Common myeloid progenitor, CD34-positive (primary cell): Measurements from ENCODE around the gene POLR1A.

ENCODE experiments used
- CTCF ChIA-PET: fragments of 350-600 bp; sonication (Branson Sonifier 250); formaldehyde crosslinking; loops from one replicate; lab custom pipeline; 2021; ENCODE audit warnings: antibody characterized with exemption; lab: Charles Lee
- POLR2A ChIA-PET: fragments of 350-600 bp; sonication (Branson Sonifier 250); formaldehyde crosslinking; loops from one replicate; lab custom pipeline; 2021; ENCODE audit warnings: antibody characterized with exemption; lab: Charles Lee
- DNase-seq, 3 donors: peaks; one replicate each; pipeline versions ENCODE4 v3.0.0 to v3.0.0-alpha.2; 2013
- H3K27ac ChIP-seq, 2 experiments: 1 replicate in 1 of 2; 2 replicates in 1 of 2; pipeline ENCODE4 v1.7.0; 2013; ENCODE audit warnings: inconsistent platforms in 2 of 2, low read length in 2 of 2, mild to moderate bottlenecking in 2 of 2, low read depth in 1 of 2, moderate library complexity in 1 of 2; ENCODE audit not compliant: severe bottlenecking in 2 of 2, insufficient read depth in 1 of 2, poor library complexity in 1 of 2
- H3K27me3 ChIP-seq, 5 experiments: replicated peaks in 2 of 5; 1 replicate in 3 of 5; 2 replicates in 2 of 5; pipeline versions ENCODE4 v1.6.1 to v1.7.0; 2013; ENCODE audit warnings: low read length in 4 of 5, mild to moderate bottlenecking in 2 of 5, moderate library complexity in 2 of 5, inconsistent platforms in 1 of 5; ENCODE audit not compliant: insufficient read depth in 5 of 5, control insufficient read depth in 4 of 5
- H3K36me3 ChIP-seq, 4 experiments: 1 replicate in 2 of 4; 2 replicates in 2 of 4; pipeline versions ENCODE4 v1.6.1 to v1.7.0; 2013; ENCODE audit warnings: low read length in 3 of 4, control low read depth in 1 of 4, mild to moderate bottlenecking in 1 of 4; ENCODE audit not compliant: control insufficient read depth in 4 of 4, insufficient read depth in 4 of 4
- H3K4me1 ChIP-seq, 4 experiments: 1 replicate in 3 of 4; 2 replicates in 1 of 4; pipeline versions ENCODE4 v1.6.1 to v1.7.1; 2013; ENCODE audit warnings: low read length in 3 of 4, mild to moderate bottlenecking in 3 of 4, control low read depth in 1 of 4, inconsistent platforms in 1 of 4, moderate library complexity in 1 of 4; ENCODE audit not compliant: control insufficient read depth in 4 of 4, insufficient read depth in 4 of 4; ENCODE audit errors: control extremely low read depth in 1 of 4
- H3K4me3 ChIP-seq, 7 experiments: 1 replicate in 4 of 7; 2 replicates in 3 of 7; pipeline versions ENCODE4 v1.5.1 to v1.7.0; 2013; ENCODE audit warnings: mild to moderate bottlenecking in 7 of 7, low read length in 6 of 7, moderate library complexity in 6 of 7, inconsistent platforms in 2 of 7, low read depth in 2 of 7, control low read depth in 1 of 7; ENCODE audit not compliant: insufficient read depth in 4 of 7, control insufficient read depth in 1 of 7; ENCODE audit errors: extremely low read depth in 1 of 7
- H3K9me3 ChIP-seq, 5 experiments: 1 replicate in 4 of 5; 2 replicates in 1 of 5; pipeline versions ENCODE4 v1.6.1 to v1.7.1; 2013; ENCODE audit warnings: low read length in 4 of 5, mild to moderate bottlenecking in 2 of 5, inconsistent platforms in 1 of 5, low read depth in 1 of 5, moderate library complexity in 1 of 5; ENCODE audit not compliant: control insufficient read depth in 4 of 5, insufficient read depth in 2 of 5; ENCODE audit errors: control extremely low read depth in 1 of 5
- WGBS: methylation state at CpG from one replicate; pipeline ENCODE4 v1.1.5; 2013; ENCODE audit not compliant: insufficient coverage; 5-methylcytosine and 5-hydroxymethylcytosine counted together

The POLR1A gene

DNA sequence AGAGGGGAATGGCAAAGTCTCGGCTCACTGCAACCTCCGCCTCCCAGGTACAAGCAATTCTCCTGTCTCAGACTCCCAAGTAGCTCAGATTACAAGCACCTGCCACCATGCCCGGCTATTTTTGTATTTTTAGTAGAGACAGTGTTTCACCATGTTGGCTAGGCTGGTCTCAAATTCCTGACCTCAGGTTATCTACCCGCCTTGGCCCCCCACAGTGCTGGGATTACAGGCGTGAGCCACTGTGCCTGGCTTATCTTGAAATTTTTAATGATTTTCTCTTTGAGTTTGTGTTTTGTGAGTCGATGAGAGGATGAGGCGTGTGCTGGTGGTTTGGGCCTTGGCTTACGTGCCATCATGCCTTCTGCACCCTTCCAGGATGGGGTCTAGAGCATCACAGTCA lies 115.6 kb downstream of the POLR1A start:
- WGBS = 97% methylated on average over 6 of the region's 8 CpGs
- Histone ChIP-seq H3K27ac (no peak overlapping the region), H3K9me3 (no peaks in the 10 kb centered on the region), H3K4me3 (no peak overlapping the region), H3K4me1 (peaks cover 9 to 36% (median 22%) of the 10 kb centered on the region in 4 experiments), H3K36me3 (no peaks in the 10 kb centered on the region), H3K27me3 (no peaks in the 10 kb centered on the region)
- ChIA-PET POLR2A (no interaction called here), CTCF (no interaction called here)
- DNase-seq = no peak

DNA sequence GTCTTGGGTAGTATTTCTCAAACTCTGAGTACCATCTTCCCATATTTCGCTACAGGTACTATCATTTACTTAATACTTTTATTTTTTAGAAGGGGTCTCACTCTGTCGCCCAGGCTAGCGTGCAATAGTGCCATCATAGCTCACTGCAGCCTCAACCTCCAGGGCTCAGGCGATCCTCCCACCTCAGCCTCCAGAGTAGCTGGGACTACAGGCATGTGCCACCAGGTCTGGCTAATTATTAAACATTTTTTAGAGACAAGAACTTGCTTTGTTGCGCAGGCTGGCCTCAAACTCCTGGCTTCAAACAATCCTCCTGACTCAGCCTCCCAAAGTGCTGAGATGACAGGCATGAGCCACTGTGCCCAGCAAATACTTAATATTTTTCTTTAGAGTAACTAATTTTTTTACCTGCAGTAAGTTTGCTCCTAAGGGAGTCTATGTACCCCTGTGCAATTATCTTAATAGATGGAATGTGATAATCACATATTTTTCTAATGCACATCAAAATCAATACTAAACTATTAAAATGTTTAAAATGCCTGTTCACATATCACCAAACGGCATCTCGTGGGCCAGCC lies 116.3 kb downstream of the POLR1A start:
- DNase-seq = no peak
- Histone ChIP-seq H3K4me3 (no peak overlapping the region), H3K36me3 (no peaks in the 10 kb centered on the region), H3K27ac (no peak overlapping the region), H3K4me1 (peaks cover 3 to 29% (median 15%) of the 10 kb centered on the region in 4 experiments), H3K9me3 (no peaks in the 10 kb centered on the region), H3K27me3 (no peaks in the 10 kb centered on the region)
- 87% methylated on average over 7 of the region's 7 CpGs for WGBS
- ChIA-PET POLR2A (no interaction called here), CTCF (interaction anchor here (0.8 kb wide), 1 partner anchor 11 kb away, joined by 4 read pairs; no protein-coding TSS in a partner anchor)

DNA sequence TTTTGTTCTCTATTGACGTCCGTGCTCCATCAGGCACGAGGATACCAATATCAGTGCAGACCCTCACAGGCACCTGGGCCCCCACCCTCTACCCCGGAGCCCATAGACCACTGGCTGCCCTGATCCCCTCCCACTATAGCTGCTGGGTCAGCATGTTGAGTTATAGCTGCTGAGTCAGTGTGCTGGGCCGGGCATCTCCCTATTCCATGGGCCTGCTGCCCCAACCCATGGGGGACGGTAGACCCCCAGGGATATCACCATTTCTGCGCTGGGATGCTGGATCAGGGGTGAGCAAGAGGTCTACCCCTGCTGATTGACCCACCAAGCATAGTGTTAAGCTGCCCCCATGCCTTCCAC lies 116.8 kb downstream of the POLR1A start:
- ChIA-PET POLR2A (no interaction called here), CTCF (interaction anchor here (0.8 kb wide), 1 partner anchor 11 kb away, joined by 4 read pairs; no protein-coding TSS in a partner anchor)
- 70% methylated on average over 6 of the region's 7 CpGs for WGBS
- Histone ChIP-seq H3K4me3 (no peak overlapping the region), H3K9me3 (no peaks in the 10 kb centered on the region), H3K27me3 (no peaks in the 10 kb centered on the region), H3K4me1 (peaks cover 0 to 25% (median 11%) of the 10 kb centered on the region in 4 experiments), H3K27ac (no peak overlapping the region), H3K36me3 (no peaks in the 10 kb centered on the region)
- DNase-seq = no peak

DNA sequence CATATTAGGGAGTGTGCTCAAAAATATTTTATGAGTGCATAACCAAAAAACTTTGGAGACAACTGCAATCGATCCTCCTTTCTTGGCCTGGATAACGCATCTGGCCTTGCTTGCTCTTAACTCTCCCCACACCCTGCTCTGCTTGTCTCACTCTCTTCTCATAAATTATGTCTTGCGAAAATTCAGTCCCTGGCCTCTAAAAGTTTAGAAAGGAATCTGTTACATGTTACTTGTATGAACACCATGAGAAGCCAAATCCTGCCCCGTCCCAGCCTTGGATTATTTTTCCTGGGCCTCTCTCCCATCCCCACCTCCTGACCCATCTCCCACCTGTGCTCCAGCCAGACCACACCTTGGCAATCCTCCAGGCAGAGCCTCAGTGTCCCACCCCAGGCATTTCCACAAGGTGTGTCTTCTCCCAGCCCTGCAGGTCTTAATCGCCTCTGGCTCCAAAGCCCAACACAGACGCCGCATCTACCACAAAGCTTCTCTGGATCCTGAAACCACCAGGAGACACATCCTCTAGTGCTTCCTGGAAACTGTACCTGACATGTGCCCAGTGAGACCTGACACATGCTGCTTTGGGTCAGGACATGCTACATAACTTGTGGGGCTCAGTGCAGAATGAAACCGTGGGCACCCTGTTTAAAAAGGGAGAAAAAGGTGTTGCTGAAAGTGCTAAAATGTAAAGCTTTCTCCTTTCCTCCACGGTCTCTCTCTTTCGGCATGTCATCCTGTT lies 117.3 kb downstream of the POLR1A start:
- 64% methylated on average over 9 of the region's 10 CpGs for WGBS
- H3K4me3 ChIP-seq = no peak overlapping the region
- H3K9me3 ChIP-seq = no peaks in the 10 kb centered on the region
- H3K27me3 ChIP-seq = no peaks in the 10 kb centered on the region
- no peak for DNase-seq
- peaks cover 0 to 20% (median 8%) of the 10 kb centered on the region in 4 experiments for H3K4me1 ChIP-seq
- no peaks in the 10 kb centered on the region for H3K36me3 ChIP-seq
- H3K27ac ChIP-seq = no peak overlapping the region
- ChIA-PET POLR2A (no interaction called here), CTCF (no interaction called here)

DNA sequence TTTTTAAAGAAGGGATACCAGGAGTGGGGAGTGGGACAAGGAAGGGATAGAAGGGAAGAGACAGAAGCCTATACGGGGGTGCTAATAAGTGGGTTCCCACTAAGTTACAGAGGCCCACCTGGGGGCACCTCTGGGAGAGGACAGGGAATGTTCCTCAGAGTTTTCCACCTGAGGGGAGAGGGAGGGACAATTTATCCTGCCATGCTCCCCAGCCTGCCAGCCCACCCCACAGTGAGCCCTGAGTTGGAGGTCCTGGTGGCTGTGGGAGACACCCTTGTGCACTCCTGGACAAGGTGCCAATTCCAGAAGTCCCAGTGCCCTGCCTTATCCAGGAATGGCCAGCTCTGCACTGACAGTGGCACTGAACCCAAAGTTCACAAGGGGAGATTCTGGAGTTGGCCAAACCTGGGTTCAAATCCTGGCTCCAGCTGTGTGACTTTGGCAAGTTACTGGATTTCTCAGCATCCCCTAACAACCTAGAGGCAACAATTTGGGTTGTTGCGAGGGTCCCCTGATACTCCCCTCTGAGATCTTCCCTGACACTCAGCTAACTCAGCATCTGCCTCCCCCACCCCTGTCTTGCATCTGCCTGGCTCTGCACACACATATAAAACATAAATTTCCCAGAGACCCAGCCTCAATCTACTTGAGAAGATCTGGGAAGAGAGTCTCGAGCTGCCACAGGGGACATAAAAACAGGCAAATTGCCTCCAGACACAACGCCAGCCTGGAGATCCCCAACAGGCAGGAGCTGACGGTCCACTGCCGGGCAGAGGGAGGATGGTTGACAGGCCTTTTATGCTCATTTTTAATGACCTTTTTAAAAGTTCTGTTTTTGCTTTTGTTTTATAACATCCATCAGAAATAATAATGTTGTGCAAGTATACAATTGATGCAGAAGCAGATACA lies 118.2 kb downstream of the POLR1A start:
- 89% methylated on average over 3 of the region's 6 CpGs for WGBS
- no peaks in the 10 kb centered on the region for H3K9me3 ChIP-seq
- ChIA-PET CTCF (no interaction called here), POLR2A (no interaction called here)
- DNase-seq = no peak
- H3K27ac ChIP-seq = no peak overlapping the region
- H3K4me1 ChIP-seq = peaks cover 0 to 12% (median 7%) of the 10 kb centered on the region in 4 experiments
- H3K27me3 ChIP-seq = no peaks in the 10 kb centered on the region
- no peak overlapping the region for H3K4me3 ChIP-seq
- no peaks in the 10 kb centered on the region for H3K36me3 ChIP-seq

DNA sequence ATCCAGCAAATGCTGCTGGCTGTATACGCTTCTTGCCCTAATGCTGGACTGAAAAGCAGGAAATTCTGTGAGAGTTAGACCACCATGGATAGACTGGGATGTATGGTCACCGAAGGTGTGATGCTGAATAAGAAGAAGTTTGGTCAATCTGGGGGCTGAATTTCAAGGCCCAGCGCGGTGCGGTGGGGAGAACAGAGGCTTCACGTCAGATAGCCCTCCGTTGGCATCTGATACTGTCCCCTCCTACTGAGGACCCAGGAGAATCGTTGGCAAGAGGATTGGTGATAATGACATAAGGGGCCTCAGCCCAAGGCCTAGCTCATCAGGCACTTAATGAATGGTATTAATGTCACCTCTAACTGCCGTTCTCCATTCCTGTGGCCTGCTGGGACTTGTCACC lies 119.6 kb downstream of the POLR1A start:
- Histone ChIP-seq H3K4me3 (no peak overlapping the region), H3K9me3 (no peaks in the 10 kb centered on the region), H3K36me3 (no peaks in the 10 kb centered on the region), H3K27me3 (no peaks in the 10 kb centered on the region), H3K27ac (no peak overlapping the region), H3K4me1 (peaks cover 0 to 10% (median 7%) of the 10 kb centered on the region in 4 experiments)
- 96% methylated on average over 8 of the region's 9 CpGs for WGBS
- CTCF ChIA-PET = no interaction called here
- DNase-seq = no peak
- POLR2A ChIA-PET = no interaction called here
